Urinary bladder (tissue), 4 donors: ENCODE data around the gene ST8SIA6. TPM values are rescaled to one million over a fixed set of nuclear protein-coding genes. Genes with fewer than 3 reads are reported as not detected.
A peak's percentile ranks its signal among the peaks of the same experiment; 100 is the strongest.
"Not testable (repeated sequence)": the region's sequence is repeated elsewhere in the genome, so short reads cannot be mapped to it uniquely, and the experiment has no call there.

Experiments
- DNase-seq: peaks from one replicate; pipeline ENCODE4 v3.0.0-alpha.2; 2015; ENCODE audit errors: extremely low spot score
- H3K27ac ChIP-seq: one replicate; pipeline ENCODE4 v1.5.1; 2013; ENCODE audit warnings: low read depth, mild to moderate bottlenecking, moderate library complexity
- H3K36me3 ChIP-seq: one replicate; pipeline ENCODE4 v1.6.1; 2013; ENCODE audit warnings: mild to moderate bottlenecking, moderate library complexity; ENCODE audit not compliant: insufficient read depth
- H3K4me1 ChIP-seq: one replicate; pipeline ENCODE4 v1.6.1; 2013; ENCODE audit warnings: mild to moderate bottlenecking, moderate library complexity; ENCODE audit not compliant: insufficient read depth
- H3K4me3 ChIP-seq: one replicate; pipeline ENCODE4 v1.5.1; 2013; ENCODE audit warnings: low read depth, low read length
- WGBS: extraction: QIAGEN DNeasy Blood & Tissue Kit; methylation state at CpG from one replicate; pipeline ENCODE4 v1.1.7; 2013; 5-methylcytosine and 5-hydroxymethylcytosine counted together
- polyA plus RNA-seq: library from polyadenylated mRNA; stranded (reverse); fragments of 200-250 nt; gene quantifications from one replicate; pipeline ENCODE4 v1.2.3, GENCODE V29; 2013
- total RNA-seq: library from RNA; depleted of rRNA; stranded (reverse); fragments of >200 nt; gene quantifications from one replicate; pipeline ENCODE4 v1.2.3, GENCODE V29; 2014
- donor health status: healthy with polysubstance abuse.
- donor health status: healthy.

Gene ST8SIA6
- total RNA-seq (3.7 TPM), polyA plus RNA-seq (0.79 TPM)

GRCh38 chr10:17454161-17455014 lies at the start of gene ST8SIA6:
Gene ST8SIA6, minus strand, starts transcription at chr10:17454595. Its CDS starts 340 bp downstream, at chr10:17454255.
- WGBS: 3% methylated on average over 91 of the region's 91 CpGs
- no peaks in the 10 kb centered on the region for H3K36me3 ChIP-seq
- DNase-seq: no peak
- H3K4me1 ChIP-seq: no peaks in the 10 kb centered on the region
- H3K27ac ChIP-seq: no peak within 1 kb of the TSS
- H3K4me3 ChIP-seq: peak within 1 kb of the TSS; percentile 51

GRCh38 chr10:17503795-17504194 lies 49.4 kb upstream of the ST8SIA6 start:
- Histone ChIP-seq H3K36me3 (no peaks in the 10 kb centered on the region), H3K4me3 (no peak overlapping the region), H3K4me1 (no peaks in the 10 kb centered on the region), H3K27ac (no peak overlapping the region)
- no peak for DNase-seq
- 80% methylated on average over 7 of the region's 7 CpGs for WGBS

GRCh38 chr10:17502814-17503213 lies 48.4 kb upstream of the ST8SIA6 start:
- H3K4me3 ChIP-seq: no peak overlapping the region
- WGBS: 86% methylated on average over 2 of the region's 2 CpGs
- DNase-seq: no peak

GRCh38 chr10:17499014-17499413 lies 44.6 kb upstream of the ST8SIA6 start:
- H3K27ac ChIP-seq, H3K4me1 ChIP-seq, DNase-seq, H3K4me3 ChIP-seq, H3K36me3 ChIP-seq: not testable (repeated sequence)
- WGBS: 94% methylated on average over 5 of the region's 5 CpGs

More at GRCh38 chr10:17502814-17503213, 48.4 kb upstream of the ST8SIA6 start:
- no peaks in the 10 kb centered on the region for H3K4me1 ChIP-seq
- H3K36me3 ChIP-seq: no peaks in the 10 kb centered on the region
- no peak overlapping the region for H3K27ac ChIP-seq

DNA sequence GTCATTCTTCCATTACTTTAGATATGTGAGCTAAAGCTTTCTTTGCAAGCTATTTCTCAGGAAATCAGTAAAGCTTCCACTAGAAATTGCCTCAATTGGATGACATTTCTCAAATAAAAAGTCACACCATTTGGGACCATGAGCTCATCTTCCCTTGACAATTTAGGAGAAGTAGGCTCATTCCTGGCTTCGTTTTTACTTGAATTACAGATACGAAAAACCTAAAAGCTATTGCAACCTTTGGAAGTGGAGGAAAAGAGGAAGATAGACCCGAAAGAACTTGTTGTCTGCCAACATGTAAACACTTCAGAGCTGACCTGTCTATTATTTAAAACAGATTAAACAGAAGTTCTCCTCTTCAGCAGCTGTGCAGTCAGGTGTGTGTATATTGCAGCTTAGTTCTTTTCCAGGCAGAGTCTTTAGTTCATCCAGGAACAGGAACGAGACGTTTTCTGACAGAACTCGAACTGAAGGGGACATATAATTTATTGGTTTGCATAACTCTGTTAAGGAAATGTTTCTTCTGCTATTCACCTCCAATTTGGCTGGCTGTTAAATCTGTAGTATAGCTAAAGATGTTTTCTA lies 43.1 kb upstream of the ST8SIA6 start:
- WGBS: 54% methylated on average over 6 of the region's 6 CpGs
- Histone ChIP-seq H3K4me1 (no peaks in the 10 kb centered on the region), H3K4me3 (no peak overlapping the region), H3K36me3 (no peaks in the 10 kb centered on the region), H3K27ac (no peak overlapping the region)
- DNase-seq: no peak

GRCh38 chr10:17494626-17495260 lies 40.3 kb upstream of the ST8SIA6 start:
- H3K36me3 ChIP-seq: no peaks in the 10 kb centered on the region
- H3K4me3 ChIP-seq: no peak overlapping the region
- WGBS: 65% methylated on average over 6 of the region's 6 CpGs
- DNase-seq: no peak
- H3K27ac ChIP-seq: no peak overlapping the region
- no peaks in the 10 kb centered on the region for H3K4me1 ChIP-seq

GRCh38 chr10:17488848-17489247 lies 34.5 kb upstream of the ST8SIA6 start:
- Histone ChIP-seq H3K27ac (no peak overlapping the region), H3K36me3 (no peaks in the 10 kb centered on the region), H3K4me3 (no peak overlapping the region), H3K4me1 (no peaks in the 10 kb centered on the region)
- 44% methylated on average over 6 of the region's 6 CpGs for WGBS
- DNase-seq: no peak

DNA sequence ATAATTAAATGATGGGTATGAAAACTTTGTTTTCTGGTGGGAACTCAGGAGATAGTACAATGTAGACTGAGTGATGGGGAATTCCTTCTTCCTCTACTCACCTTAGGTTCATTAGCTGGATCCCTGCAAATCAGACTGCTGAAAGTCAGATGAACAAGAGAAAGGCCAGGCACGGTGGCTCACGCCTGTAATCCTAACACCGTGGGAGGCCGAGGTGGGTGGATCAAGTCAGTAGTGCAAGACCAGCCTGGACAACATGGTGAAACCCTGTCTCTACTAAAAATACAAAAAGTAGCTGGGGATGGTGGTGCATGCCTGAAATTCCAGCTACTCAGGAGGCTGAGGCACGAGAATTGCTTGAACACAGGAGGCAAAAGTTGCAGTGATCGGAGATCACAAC lies 28.7 kb upstream of the ST8SIA6 start:
- H3K27ac ChIP-seq: no peak overlapping the region
- WGBS: 92% methylated on average over 6 of the region's 6 CpGs

DNA sequence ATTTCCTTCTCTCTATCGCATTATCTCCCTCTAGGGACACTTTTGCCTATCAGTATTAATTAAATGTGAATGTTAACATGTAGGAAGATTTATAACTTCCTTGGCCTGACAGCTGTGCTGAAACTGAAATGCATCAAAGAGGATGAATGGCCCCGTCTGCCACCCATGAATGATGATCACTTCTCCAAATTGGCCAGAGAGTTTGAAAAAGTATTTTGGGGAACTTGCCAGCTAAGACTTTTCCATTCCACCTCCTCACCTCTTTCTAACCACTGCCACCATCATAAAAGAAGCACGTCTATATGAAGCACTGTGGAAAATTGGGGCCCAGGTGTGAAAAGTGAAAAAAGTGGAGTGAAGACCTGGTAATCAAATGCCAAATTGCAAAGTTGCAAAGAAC lies 25.4 kb upstream of the ST8SIA6 start:
- Histone ChIP-seq H3K4me1 (no peaks in the 10 kb centered on the region), H3K4me3 (no peak overlapping the region), H3K27ac (no peak overlapping the region), H3K36me3 (no peaks in the 10 kb centered on the region)
- WGBS: 59% methylated on average over 3 of the region's 3 CpGs
- DNase-seq: no peak

More for the DNA sequence above, 28.7 kb upstream of the ST8SIA6 start:
- Histone ChIP-seq H3K4me3 (no peak overlapping the region), H3K4me1 (no peaks in the 10 kb centered on the region), H3K36me3 (no peaks in the 10 kb centered on the region)
- no peak for DNase-seq

- Histone ChIP-seq H3K27ac (no peak overlapping the region), H3K36me3 (no peaks in the 10 kb centered on the region), H3K4me3 (no peak overlapping the region), H3K4me1 (no peaks in the 10 kb centered on the region)
- WGBS: 90% methylated on average over 4 of the region's 4 CpGs
- no peak for DNase-seq
These were observed 24.7 kb upstream of the ST8SIA6 start for GRCh38 chr10:17479015-17479615.

DNA sequence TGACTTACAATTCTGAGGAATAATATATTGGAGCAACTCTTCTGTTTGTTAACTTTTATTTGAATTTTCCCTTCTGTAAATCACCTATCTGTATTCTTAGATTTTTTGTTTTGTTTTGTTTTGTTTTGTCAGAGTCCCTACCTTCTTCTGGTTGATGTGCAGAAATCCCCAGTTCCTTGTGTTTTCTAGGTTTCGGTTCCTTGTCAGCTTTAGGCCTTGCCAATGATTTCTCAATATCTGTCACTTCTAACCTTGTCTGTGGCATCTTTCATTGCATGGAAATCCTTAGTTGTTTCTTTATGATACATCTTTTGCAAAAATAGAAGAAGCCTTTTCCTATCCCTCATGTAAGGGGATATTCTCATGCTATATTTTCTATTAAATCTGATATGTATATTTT lies 21.7 kb upstream of the ST8SIA6 start:
- DNase-seq: no peak
- Histone ChIP-seq H3K27ac (no peak overlapping the region), H3K4me3 (no peak overlapping the region), H3K4me1 (no peaks in the 10 kb centered on the region), H3K36me3 (no peaks in the 10 kb centered on the region)
- 95% methylated on average over 1 of the region's 1 CpG for WGBS

GRCh38 chr10:17475661-17476060 lies 21.3 kb upstream of the ST8SIA6 start:
- H3K27ac ChIP-seq: no peak overlapping the region
- H3K36me3 ChIP-seq: no peaks in the 10 kb centered on the region
- no peak overlapping the region for H3K4me3 ChIP-seq
- no peak for DNase-seq
- no peaks in the 10 kb centered on the region for H3K4me1 ChIP-seq
- WGBS: 68% methylated on average over 3 of the region's 3 CpGs

- Histone ChIP-seq H3K4me3 (no peak overlapping the region), H3K36me3 (no peaks in the 10 kb centered on the region), H3K4me1 (no peaks in the 10 kb centered on the region), H3K27ac (no peak overlapping the region)
- DNase-seq: no peak
- WGBS: 28% methylated on average over 5 of the region's 5 CpGs
These were observed 20.4 kb upstream of the ST8SIA6 start for GRCh38 chr10:17474595-17475323.
